H1 (cell line): ENCODE results near the gene LOC128125822.
A peak's percentile ranks its signal among the peaks of the same experiment; 100 is the strongest.

Source experiments
- CTCF ChIA-PET: fragments of 300-600 bp; sonication (Branson Sonifier 250); formaldehyde crosslinking; loops from one replicate; lab custom pipeline; 2021; ENCODE audit not compliant: partially characterized antibody; lab: Charles Lee
- POLR2A ChIA-PET: fragments of 300-600 bp; sonication (Branson Sonifier 250); formaldehyde crosslinking; loops from one replicate; lab custom pipeline; 2021; ENCODE audit warnings: inconsistent platforms; ENCODE audit not compliant: partially characterized antibody; lab: Charles Lee
- DNase-seq, 2 experiments: peaks; one replicate each; pipeline versions ENCODE4 v3.0.0 to v3.0.0-alpha.2; 2010 to 2022; ENCODE audit warnings: low spot score in 2 of 2, low read depth in 1 of 2, mixed read lengths in 1 of 2
- FAIRE-seq: peaks from 2 replicates; lab custom pipeline; 2011; peaks lifted over from hg19 to GRCh38; lab: Jason Lieb, UNC
- H2AFZ ChIP-seq: 2 replicates; pipeline ENCODE4 v1.8.1; 2012; ENCODE audit warnings: low read length, inconsistent platforms
- H2AK5ac ChIP-seq: 2 replicates; pipeline ENCODE4 v1.6.1; 2013; ENCODE audit warnings: low read depth, low read length
- H2BK120ac ChIP-seq: replicated peaks from 2 replicates; pipeline ENCODE3; 2013; ENCODE audit warnings: low read depth, low read length, inconsistent platforms
- H2BK12ac ChIP-seq: 2 replicates; pipeline ENCODE4 v1.6.1; 2013; ENCODE audit warnings: low read depth, low read length
- H2BK15ac ChIP-seq: 2 replicates; pipeline ENCODE4 v1.6.1; 2013; ENCODE audit warnings: low read length
- H2BK20ac ChIP-seq: 2 replicates; pipeline ENCODE4 v1.6.1; 2013; ENCODE audit warnings: low read length
- H2BK5ac ChIP-seq: 2 replicates; pipeline ENCODE4 v1.6.1; 2013; ENCODE audit warnings: low read depth, low read length
- H3K14ac ChIP-seq: 2 replicates; pipeline ENCODE4 v1.6.1; 2013; ENCODE audit warnings: inconsistent platforms; ENCODE audit not compliant: insufficient read length
- H3K18ac ChIP-seq: 2 replicates; pipeline ENCODE4 v1.6.1; 2013; ENCODE audit warnings: low read length; ENCODE audit errors: extremely low read depth
- H3K23ac ChIP-seq: 2 replicates; pipeline ENCODE4 v1.6.1; 2013; ENCODE audit warnings: inconsistent platforms; ENCODE audit not compliant: insufficient read length
- H3K23me2 ChIP-seq: 2 replicates; pipeline ENCODE4 v1.6.1; 2013; ENCODE audit warnings: low read depth, low read length
- H3K27ac ChIP-seq: 2 replicates; pipeline ENCODE4 v1.6.1; 2011; ENCODE audit warnings: low read depth, low read length, inconsistent platforms
- H3K27me3 ChIP-seq, 4 experiments: replicated peaks in 1 of 4; 1 replicate in 1 of 4; 2 replicates in 3 of 4; pipeline versions ENCODE4 v1.6.1 to v1.8.1; 2011 to 2013; ENCODE audit warnings: low read length in 3 of 4, mild to moderate bottlenecking in 3 of 4, inconsistent platforms in 2 of 4, mixed read lengths in 2 of 4, moderate library complexity in 1 of 4; ENCODE audit not compliant: control insufficient read depth in 3 of 4, insufficient read depth in 3 of 4; ENCODE audit errors: extremely low read depth in 1 of 4
- H3K36me3 ChIP-seq, 4 experiments: 2 replicates each; pipeline versions ENCODE4 v1.6.1 to v1.8.1; 2011 to 2013; ENCODE audit warnings: mild to moderate bottlenecking in 4 of 4, low read length in 3 of 4, moderate library complexity in 2 of 4, control low read depth in 1 of 4, inconsistent platforms in 1 of 4; ENCODE audit not compliant: insufficient read depth in 4 of 4, control insufficient read depth in 2 of 4
- H3K4ac ChIP-seq: replicated peaks from 2 replicates; pipeline ENCODE3; 2013; ENCODE audit warnings: low read length, low read depth, mixed read lengths, inconsistent platforms; ENCODE audit not compliant: insufficient read length
- H3K4me1 ChIP-seq, 4 experiments: replicated peaks in 1 of 4; 1 replicate in 1 of 4; 2 replicates in 3 of 4; pipeline versions ENCODE4 v1.6.1 to v1.8.1; 2011 to 2013; ENCODE audit warnings: low read length in 3 of 4, inconsistent platforms in 2 of 4, mixed read lengths in 1 of 4; ENCODE audit not compliant: insufficient read depth in 4 of 4, control insufficient read depth in 3 of 4
- H3K4me2 ChIP-seq, 2 experiments: 2 replicates each; pipeline versions ENCODE4 v1.6.1 to v1.8.1; 2011 to 2013; ENCODE audit warnings: low read depth in 2 of 2, low read length in 2 of 2, control low read depth in 1 of 2, inconsistent platforms in 1 of 2, mild to moderate bottlenecking in 1 of 2; ENCODE audit not compliant: insufficient read depth in 1 of 2
- H3K4me3 ChIP-seq, 4 experiments: fragments of 200-600, 300-600 bp in 1 of 4; sonication (generic), shearing (Covaris generic), sonication (Bioruptor Twin) in 1 of 4; 2 replicates each; pipeline versions ENCODE4 v1.5.1 to v1.8.1; 2011 to 2016; ENCODE audit warnings: low read length in 4 of 4, low read depth in 3 of 4, control low read depth in 2 of 4, inconsistent platforms in 2 of 4, mild to moderate bottlenecking in 2 of 4, mixed read lengths in 1 of 4, moderate library complexity in 1 of 4; ENCODE audit not compliant: insufficient read depth in 2 of 4; ENCODE audit errors: extremely low read depth in 1 of 4
- H3K56ac ChIP-seq: replicated peaks from 2 replicates; pipeline ENCODE3; 2013; ENCODE audit warnings: low read depth, mild to moderate bottlenecking, mixed read lengths, low read length, inconsistent platforms; ENCODE audit not compliant: insufficient read length
- H3K79me1 ChIP-seq: 2 replicates; pipeline ENCODE4 v1.6.1; 2013; ENCODE audit warnings: low read depth, low read length, control low read depth
- H3K79me2 ChIP-seq, 2 experiments: 2 replicates each; pipeline versions ENCODE4 v1.6.1 to v1.8.1; 2012 to 2013; ENCODE audit warnings: low read length in 2 of 2, mild to moderate bottlenecking in 2 of 2, inconsistent platforms in 1 of 2; ENCODE audit not compliant: insufficient read depth in 2 of 2, control insufficient read depth in 1 of 2
- H3K9ac ChIP-seq, 4 experiments: replicated peaks in 1 of 4; 1 replicate in 1 of 4; 2 replicates in 3 of 4; pipeline versions ENCODE4 v1.6.1 to v1.8.1; 2011 to 2013; ENCODE audit warnings: low read depth in 3 of 4, low read length in 3 of 4, control low read depth in 2 of 4, mild to moderate bottlenecking in 2 of 4, moderate library complexity in 2 of 4, inconsistent platforms in 1 of 4; ENCODE audit errors: extremely low read depth in 1 of 4
- H3K9me3 ChIP-seq, 2 experiments: 2 replicates each; pipeline versions ENCODE4 v1.6.1 to v1.8.1; 2012 to 2013; ENCODE audit warnings: mild to moderate bottlenecking in 2 of 2, moderate library complexity in 2 of 2, control low read depth in 1 of 2, inconsistent platforms in 1 of 2, low read depth in 1 of 2, low read length in 1 of 2, mixed read lengths in 1 of 2; ENCODE audit not compliant: insufficient read depth in 2 of 2
- H4K20me1 ChIP-seq, 2 experiments: replicated peaks in 1 of 2; 2 replicates each; pipeline versions ENCODE3 to v1.8.1; 2011 to 2013; ENCODE audit warnings: inconsistent platforms in 2 of 2, low read length in 2 of 2, mild to moderate bottlenecking in 1 of 2; ENCODE audit not compliant: insufficient read depth in 2 of 2, control insufficient read depth in 1 of 2
- H4K5ac ChIP-seq: 2 replicates; pipeline ENCODE4 v1.6.1; 2013; ENCODE audit warnings: low read length, low read depth, mixed read lengths, inconsistent platforms; ENCODE audit not compliant: insufficient read length
- H4K8ac ChIP-seq: 2 replicates; pipeline ENCODE4 v1.8.0; 2013; ENCODE audit warnings: mild to moderate bottlenecking, moderate library complexity, low read length, inconsistent platforms; ENCODE audit not compliant: insufficient read depth; ENCODE audit errors: extremely low read depth
- H4K91ac ChIP-seq: replicated peaks from 2 replicates; pipeline ENCODE3; 2013; ENCODE audit warnings: low read length, mixed read lengths, inconsistent platforms; ENCODE audit not compliant: insufficient read length
- CBX8 ChIP-seq: fragments of 300-800, 300-1000 bp; sonication (generic); IDR thresholded peaks from 2 replicates; pipeline ENCODE4 v1.7.1; 2016; ENCODE audit warnings: low read depth, low read length, borderline replicate concordance
- CHD1 ChIP-seq: IDR thresholded peaks from 2 replicates; pipeline ENCODE4 v1.6.1; 2012; ENCODE audit warnings: low read depth, low read length, improper control_type of control experiment
- EZH2 ChIP-seq: fragments of 200-600 bp; sonication (generic); IDR thresholded peaks from 2 replicates; pipeline ENCODE4 v1.7.1; 2012; ENCODE audit warnings: low read depth, mild to moderate bottlenecking, moderate library complexity, low read length, inconsistent platforms; ENCODE audit not compliant: severe bottlenecking
- GTF2F1 ChIP-seq: IDR thresholded peaks from 2 replicates; pipeline ENCODE4 v1.6.1; 2012; ENCODE audit warnings: low read depth, low read length, improper control_type of control experiment, borderline replicate concordance
- SIN3A ChIP-seq, 2 experiments: IDR thresholded peaks in 1 of 2; conservative IDR thresholded peaks in 1 of 2; 2 replicates each; pipeline ENCODE4 v1.6.1; 2011 to 2012; ENCODE audit warnings: low read length in 2 of 2, improper control_type of control experiment in 1 of 2, low read depth in 1 of 2, mild to moderate bottlenecking in 1 of 2
- SP2 ChIP-seq: IDR thresholded peaks from 2 replicates; pipeline ENCODE4 v1.6.1; 2012; ENCODE audit warnings: mild to moderate bottlenecking, low read length, inconsistent platforms
- SRF ChIP-seq: IDR thresholded peaks from 2 replicates; pipeline ENCODE4 v1.6.1; 2011; ENCODE audit warnings: mild to moderate bottlenecking, low read depth, low read length, moderate library complexity
- WGBS, 2 experiments: shearing (Covaris generic) in 1 of 2; methylation state at CpG; one replicate each; pipeline versions ENCODE4 v1.1.6 to v1.1.7; 2013 to 2015; ENCODE audit warnings: low lambda C conversion rate in 2 of 2, mixed read lengths in 2 of 2, inconsistent platforms in 1 of 2, low coverage in 1 of 2, missing lambda C conversion rate in 1 of 2; ENCODE audit not compliant: insufficient replicate concordance in 2 of 2, insufficient coverage in 1 of 2, insufficient read length in 1 of 2; ENCODE audit errors: extremely low coverage in 1 of 2, missing lambda C conversion rate in 1 of 2; 5-methylcytosine and 5-hydroxymethylcytosine counted together
- TF ChIP-seq, protein P1 (sequence below), 3 experiments: IDR thresholded peaks; 1 replicate in 2 of 3; 2 replicates in 1 of 3; pipeline versions ENCODE4 v1.5.1 to v1.6.1; 2011; ENCODE audit warnings: low read length in 3 of 3, mild to moderate bottlenecking in 3 of 3, inconsistent platforms in 2 of 3, low read depth in 1 of 3, moderate library complexity in 1 of 3; ENCODE audit not compliant: insufficient read depth in 1 of 3; ENCODE audit errors: control extremely low read depth in 1 of 3

The LOC128125822 gene

DNA sequence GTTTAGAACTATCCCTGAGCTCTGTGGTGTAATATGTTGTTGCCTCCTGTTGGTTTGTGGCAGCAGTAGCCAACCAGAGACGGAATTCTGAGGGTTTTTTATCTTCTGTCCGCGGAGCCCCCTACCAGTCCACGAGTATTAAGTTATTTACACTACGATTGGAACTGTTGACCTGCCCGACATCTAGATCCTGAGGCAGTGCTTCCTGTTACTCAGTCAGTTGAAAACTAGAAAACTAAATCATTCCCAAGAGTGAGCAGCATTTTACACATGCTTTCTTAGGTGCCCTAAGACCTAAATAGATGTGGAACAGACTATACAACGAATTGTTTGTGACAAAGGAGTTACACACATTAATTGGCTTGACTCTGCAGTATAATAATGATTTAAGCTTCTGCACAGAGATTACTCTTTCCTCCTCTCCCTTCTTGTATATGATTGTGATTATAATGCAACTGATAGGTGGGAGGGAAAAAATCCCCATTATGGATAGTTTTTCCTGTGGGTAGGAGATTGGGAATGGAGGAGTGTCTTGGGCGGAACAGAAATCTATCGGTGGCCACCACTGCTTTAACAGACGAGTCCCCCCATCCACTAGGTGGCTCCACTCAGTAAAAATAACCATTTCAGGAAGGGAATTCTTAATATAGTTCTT, 1.7 kb downstream of the LOC128125822 start:
- Histone ChIP-seq H3K56ac (peak overlapping the region; percentile 37), H2BK15ac (no peak overlapping the region), H4K8ac (peak overlapping the region; percentile 99; the same call in 1 of the 2 replicates), H3K36me3 (peaks cover 7 to 30% (median 25%) of the 10 kb centered on the region in 4 experiments; a peak in 7 of 8 replicates), H2BK12ac (peak overlapping the region; percentile 33; the same call in 1 of the 2 replicates), H3K4me2 (peak overlapping the region; percentile 77 to 87), H2BK120ac (peak overlapping the region; percentile 70), H3K4ac (peak overlapping the region; percentile 95), H3K9ac (peak overlapping the region; percentile 64 to 98 (median 96)), H4K20me1 (peaks cover 2 to 5% of the 10 kb centered on the region in 2 experiments), H3K79me1 (no peaks in the 10 kb centered on the region), H2AK5ac (no peak overlapping the region; the same call in 1 of the 2 replicates), H3K4me1 (peaks cover 0 to 3% (median 0%) of the 10 kb centered on the region in 4 experiments; a peak in 1 of 7 replicates), H2AFZ (no peak overlapping the region), H2BK20ac (no peak overlapping the region), H3K23me2 (peaks cover 6% of the 10 kb centered on the region), H3K27me3 (0 out of 7 replicates have a peak, but pooled peaks cover 0 to 2% (median under 1%) of the 10 kb centered on the region in 4 experiments), H3K79me2 (peaks cover 19 to 56% of the 10 kb centered on the region in 2 experiments), H3K4me3 (peak overlapping the region; percentile 81 to 85 (median 82)), H4K5ac (peak overlapping the region; percentile 70), H3K23ac (no peak overlapping the region), H2BK5ac (peak overlapping the region; percentile 87; the same call in 1 of the 2 replicates), H3K27ac (peak overlapping the region; percentile 98), H3K14ac (no peak overlapping the region), H4K91ac (peak overlapping the region; percentile 91), H3K18ac (peak overlapping the region; percentile 42; the same call in 1 of the 2 replicates), H3K9me3 (no peaks in the 10 kb centered on the region)
- 1% methylated on average over 10 of the region's 10 CpGs; no CpG with 5 or more reads in 1 of the 2 experiments for WGBS, 2 experiments
- CTCF ChIA-PET, result interaction anchor here (0.7 to 2.2 kb wide), 13 partner anchors 8 to 256 kb away, joined by 3 to 9 read pairs (median 4); partner anchors contain the start of gene PHF3
- FAIRE-seq, result no peak
- POLR2A ChIA-PET, result interaction anchor here (0.6 to 2.5 kb wide), 25 partner anchors 9 to 770 kb away, joined by 3 to 33 read pairs (median 4); partner anchors contain the start of gene PHF3
- DNase-seq, result no peak
- no peak for TF ChIP-seq CBX8
- TF ChIP-seq SP2, result peak; percentile 46; the same call in 1 of the 2 replicates
- no peak for TF ChIP-seq SRF
- no peak for TF ChIP-seq GTF2F1
- TF ChIP-seq, protein P1, sequence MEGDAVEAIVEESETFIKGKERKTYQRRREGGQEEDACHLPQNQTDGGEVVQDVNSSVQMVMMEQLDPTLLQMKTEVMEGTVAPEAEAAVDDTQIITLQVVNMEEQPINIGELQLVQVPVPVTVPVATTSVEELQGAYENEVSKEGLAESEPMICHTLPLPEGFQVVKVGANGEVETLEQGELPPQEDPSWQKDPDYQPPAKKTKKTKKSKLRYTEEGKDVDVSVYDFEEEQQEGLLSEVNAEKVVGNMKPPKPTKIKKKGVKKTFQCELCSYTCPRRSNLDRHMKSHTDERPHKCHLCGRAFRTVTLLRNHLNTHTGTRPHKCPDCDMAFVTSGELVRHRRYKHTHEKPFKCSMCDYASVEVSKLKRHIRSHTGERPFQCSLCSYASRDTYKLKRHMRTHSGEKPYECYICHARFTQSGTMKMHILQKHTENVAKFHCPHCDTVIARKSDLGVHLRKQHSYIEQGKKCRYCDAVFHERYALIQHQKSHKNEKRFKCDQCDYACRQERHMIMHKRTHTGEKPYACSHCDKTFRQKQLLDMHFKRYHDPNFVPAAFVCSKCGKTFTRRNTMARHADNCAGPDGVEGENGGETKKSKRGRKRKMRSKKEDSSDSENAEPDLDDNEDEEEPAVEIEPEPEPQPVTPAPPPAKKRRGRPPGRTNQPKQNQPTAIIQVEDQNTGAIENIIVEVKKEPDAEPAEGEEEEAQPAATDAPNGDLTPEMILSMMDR (IDR thresholded peaks at IDR 0.05; ENCODE audit: control extremely low read depth in 1 of 3, insufficient read depth in 1 of 3, low read depth in 1 of 3, low read length in 3 of 3), result peak; percentile 54 to 66 (median 56)
- peak; percentile 37; the same call in 1 of the 2 replicates for TF ChIP-seq CHD1
- TF ChIP-seq SIN3A (conservative IDR thresholded peaks at IDR 0.05 in 1 of 2, IDR thresholded peaks at IDR 0.05 in 1 of 2; ENCODE audit: low read depth in 1 of 2, low read length in 2 of 2), result 0 out of 4 replicates have a peak, but pooled peaks of 1 of the 2 experiments have one; percentile 49
- no peak for TF ChIP-seq EZH2
